ENCODE measurements around the gene COL6A6. TPM values are rescaled to one million over a fixed set of nuclear protein-coding genes. Genes with fewer than 3 reads are reported as not detected.

The COL6A6 gene, protein sequence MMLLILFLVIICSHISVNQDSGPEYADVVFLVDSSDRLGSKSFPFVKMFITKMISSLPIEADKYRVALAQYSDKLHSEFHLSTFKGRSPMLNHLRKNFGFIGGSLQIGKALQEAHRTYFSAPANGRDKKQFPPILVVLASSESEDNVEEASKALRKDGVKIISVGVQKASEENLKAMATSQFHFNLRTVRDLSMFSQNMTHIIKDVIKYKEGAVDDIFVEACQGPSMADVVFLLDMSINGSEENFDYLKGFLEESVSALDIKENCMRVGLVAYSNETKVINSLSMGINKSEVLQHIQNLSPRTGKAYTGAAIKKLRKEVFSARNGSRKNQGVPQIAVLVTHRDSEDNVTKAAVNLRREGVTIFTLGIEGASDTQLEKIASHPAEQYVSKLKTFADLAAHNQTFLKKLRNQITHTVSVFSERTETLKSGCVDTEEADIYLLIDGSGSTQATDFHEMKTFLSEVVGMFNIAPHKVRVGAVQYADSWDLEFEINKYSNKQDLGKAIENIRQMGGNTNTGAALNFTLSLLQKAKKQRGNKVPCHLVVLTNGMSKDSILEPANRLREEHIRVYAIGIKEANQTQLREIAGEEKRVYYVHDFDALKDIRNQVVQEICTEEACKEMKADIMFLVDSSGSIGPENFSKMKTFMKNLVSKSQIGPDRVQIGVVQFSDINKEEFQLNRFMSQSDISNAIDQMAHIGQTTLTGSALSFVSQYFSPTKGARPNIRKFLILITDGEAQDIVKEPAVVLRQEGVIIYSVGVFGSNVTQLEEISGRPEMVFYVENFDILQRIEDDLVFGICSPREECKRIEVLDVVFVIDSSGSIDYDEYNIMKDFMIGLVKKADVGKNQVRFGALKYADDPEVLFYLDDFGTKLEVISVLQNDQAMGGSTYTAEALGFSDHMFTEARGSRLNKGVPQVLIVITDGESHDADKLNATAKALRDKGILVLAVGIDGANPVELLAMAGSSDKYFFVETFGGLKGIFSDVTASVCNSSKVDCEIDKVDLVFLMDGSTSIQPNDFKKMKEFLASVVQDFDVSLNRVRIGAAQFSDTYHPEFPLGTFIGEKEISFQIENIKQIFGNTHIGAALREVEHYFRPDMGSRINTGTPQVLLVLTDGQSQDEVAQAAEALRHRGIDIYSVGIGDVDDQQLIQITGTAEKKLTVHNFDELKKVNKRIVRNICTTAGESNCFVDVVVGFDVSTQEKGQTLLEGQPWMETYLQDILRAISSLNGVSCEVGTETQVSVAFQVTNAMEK (N-terminal part only)
- polyA plus RNA-seq (2013, experiment 1 of 2; ENCODE audit: insufficient read length) = 0.22 TPM
- 0.48 TPM for polyA plus RNA-seq (2013, experiment 2 of 2; ENCODE audit: insufficient read length)

DNA sequence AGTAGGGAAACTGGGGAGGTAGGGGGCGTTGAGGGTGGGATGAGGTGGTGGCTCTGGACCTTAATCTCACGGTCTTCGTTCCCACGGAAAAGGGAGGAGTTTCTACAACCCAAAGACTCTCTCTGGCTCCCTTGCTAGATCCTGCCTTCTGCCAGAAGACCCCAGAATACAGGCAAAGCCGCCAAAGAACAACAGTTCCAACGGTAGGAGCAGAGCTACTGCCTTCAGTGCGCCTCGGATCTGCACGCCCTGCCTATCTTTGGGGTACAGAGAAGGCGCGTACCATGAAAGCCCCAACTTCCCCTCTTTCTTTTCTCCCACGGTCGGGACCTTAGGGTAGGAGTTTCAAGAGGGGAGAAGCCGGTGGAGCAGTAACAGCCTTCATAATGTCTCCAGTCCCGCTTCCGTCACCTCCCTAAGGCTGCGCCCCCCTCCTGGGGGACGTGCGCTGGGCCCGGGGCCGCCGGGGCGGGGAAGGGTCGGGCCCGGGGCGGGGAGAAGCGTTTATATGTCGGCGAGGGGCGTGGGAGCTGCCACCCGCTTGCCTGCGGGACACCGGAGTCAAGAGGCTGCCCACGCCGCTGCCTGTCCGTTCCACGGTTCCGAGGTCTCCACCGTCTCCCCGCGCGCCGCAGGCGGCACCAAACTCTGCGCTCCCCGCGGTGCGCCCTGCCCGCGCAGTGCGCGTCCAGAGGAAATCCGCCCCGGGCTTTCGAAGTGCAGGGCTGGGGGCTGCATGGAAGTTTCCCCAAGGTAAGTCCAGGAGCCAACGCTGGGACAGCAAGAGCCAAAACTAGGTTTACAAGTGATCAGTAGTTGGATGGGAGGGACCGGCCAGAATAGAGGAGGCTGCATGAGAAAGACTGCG lies at the start of gene COL6A6:
Gene COL6A6 (plus strand): TSS at position 533 of the 868 bp plus-strand sequence. CDS start 43,188 bp downstream, outside the sequence.
- DNase-seq = peak; percentile 4

DNA sequence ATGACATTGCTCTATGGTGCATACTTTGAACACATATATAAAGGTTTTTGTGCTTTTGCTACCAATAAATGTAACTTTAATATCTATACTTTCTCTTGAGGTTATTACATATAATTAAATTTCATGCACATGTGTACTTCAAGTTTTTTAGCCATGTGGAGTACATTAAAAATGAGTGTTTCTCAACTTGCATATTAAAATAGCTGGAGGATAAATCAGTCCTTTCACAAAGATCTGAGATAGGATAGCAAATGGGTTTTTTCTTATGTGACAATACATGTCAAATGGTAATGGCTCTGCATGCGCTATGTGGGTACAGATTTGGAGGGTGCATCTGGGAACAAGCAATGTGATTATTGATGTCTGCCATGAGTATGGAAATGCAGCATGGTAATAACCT lies 48.7 kb upstream of the COL6A6 start:
- DNase-seq = no peak

DNA sequence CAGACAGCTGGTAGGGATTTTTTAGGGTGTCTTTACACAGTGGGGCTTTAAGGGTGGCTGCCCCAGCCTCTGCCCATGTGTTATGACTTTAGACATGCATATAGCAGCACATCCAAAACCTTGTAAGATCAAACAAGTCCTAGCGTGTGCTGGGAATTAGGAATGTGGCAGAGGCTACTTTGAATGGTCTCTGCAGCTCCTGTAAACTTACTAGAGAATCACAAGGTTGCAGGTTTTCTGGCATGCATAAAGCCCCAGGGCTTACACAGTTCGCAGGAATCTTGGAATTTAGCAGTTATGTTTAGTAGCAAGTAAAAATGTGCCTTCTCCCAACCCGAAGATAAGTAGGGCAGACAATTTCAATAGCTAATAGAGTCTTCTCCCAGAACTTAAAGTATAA lies 46.9 kb upstream of the COL6A6 start:
- DNase-seq = no peak

DNA sequence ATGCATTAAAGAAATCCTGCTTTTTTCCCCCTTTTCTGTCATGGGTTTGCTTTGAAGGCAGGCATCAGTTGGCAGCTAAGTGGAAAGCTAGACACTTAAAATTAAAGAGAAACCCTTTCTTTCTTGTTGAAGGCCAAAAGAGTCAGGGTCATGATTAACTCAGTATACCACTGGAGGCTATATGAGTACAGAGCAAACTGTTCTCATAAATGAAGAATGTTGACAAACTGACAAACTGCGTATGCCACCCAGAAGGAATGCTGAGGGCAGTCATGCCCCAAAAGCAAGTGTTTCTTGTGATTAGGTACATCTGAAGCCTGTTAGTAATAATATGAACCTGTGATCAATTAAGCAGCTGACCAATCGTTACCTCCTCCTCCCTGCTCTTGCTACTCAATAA lies 43.6 kb upstream of the COL6A6 start:
- no peak for DNase-seq

DNA sequence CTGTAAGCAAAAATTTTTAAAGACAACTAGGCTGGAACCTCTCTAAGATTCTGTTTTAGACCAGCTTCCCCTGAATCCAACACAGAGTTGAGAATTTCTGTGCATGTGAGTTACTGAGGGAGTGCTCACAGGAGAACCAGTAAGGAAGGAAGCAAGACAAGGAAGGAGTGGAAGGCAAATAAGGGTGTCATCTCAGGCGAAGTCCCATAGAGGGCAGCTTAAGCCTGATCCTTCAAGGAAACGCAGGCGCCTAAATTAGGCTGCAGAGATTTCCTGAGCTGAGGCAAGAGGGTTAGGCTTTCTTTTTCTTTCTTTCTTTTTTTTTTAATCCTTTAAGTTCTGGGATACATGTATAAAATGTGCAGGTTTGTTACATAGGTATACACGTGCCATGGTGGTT lies 36.2 kb upstream of the COL6A6 start:
- peak; percentile 50 for DNase-seq

DNA sequence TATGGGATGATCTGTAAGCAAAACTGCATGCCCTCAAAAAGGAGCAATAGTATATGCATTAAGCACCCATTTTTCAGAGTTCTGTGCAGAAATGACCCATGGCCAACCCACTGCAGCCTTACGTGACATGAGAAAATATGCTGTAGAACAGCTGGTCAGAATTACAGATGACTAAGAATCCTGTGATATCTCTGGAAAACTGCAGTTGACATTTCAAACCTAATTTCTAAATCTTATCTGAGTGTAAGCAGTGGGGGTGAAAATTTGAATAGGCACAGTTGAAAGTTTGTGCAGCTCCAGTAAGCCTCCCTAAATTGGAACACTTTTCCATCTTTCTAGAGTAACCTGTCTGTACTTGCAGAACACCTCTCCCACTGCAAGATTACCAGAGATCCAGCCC lies 28.7 kb upstream of the COL6A6 start:
- no peak for DNase-seq

DNA sequence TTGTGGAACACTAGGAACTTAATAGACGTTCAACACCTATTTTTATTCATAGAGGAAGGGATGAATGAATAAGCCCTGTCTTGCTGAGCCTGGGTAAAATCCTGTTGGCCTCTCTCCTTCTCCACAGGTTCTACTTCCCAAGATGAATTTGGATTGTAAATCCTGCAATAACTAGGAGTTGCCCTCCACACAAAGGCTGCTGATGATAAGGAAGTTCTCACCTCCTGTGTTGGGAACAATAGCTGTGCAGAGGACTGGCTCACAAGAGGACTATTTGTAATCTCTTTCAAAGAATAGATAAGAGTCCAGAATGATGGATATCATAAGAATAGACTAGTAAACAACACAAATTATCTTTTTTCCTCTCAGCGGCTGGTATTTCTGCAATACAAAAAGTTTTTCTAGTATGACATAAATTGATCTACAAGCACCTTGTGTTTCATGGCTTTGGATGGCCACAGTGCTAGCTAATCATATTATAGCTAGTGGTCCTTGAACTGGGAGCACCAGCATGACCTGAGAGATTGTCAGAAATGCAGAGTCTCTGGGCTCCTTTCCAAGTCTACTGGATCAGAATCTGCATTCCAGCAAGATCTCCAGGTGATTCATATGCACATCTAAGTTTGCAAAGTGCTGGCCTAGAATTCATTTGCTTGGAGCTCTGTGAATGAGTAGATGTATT lies 28.1 kb upstream of the COL6A6 start:
- DNase-seq = no peak

DNA sequence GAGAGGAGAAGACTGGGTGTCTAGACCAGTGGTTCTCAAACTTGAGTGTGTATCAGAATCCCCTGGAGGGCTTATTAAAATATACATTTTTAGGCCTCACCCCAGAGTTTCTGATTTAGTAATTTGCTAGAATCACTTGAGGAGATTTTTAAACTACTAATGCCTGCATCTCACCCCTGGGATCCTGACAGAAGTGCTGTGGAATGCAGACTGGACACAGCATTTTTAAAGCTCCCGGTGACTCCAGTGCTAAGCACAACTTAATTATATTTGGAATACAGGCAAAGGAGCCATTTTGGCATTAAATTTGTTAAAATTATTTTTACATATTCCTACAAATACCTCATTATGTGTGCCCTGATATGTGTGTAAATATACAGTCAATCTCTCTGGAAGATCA lies 26.7 kb upstream of the COL6A6 start:
- peak; percentile 48 for DNase-seq

DNA sequence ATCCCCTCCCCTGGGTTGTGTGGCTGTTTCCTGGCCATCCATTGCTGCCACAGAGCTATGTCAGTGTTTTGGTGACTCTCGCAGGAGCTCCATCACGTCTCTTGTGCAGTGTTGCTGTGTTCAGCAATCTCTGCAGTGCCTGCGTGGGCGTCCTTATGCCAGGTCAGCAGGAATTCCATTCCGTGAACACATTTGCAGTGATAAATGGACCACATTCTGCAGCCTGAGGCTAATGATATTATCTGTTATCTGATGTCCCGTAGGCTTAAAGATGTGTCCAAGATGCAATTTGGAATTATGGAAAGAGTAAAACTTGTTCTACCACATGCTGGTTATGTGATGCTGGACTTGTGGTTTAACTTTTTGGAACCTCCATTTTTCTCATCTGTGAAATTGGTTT lies 25.5 kb upstream of the COL6A6 start:
- no peak for DNase-seq

DNA sequence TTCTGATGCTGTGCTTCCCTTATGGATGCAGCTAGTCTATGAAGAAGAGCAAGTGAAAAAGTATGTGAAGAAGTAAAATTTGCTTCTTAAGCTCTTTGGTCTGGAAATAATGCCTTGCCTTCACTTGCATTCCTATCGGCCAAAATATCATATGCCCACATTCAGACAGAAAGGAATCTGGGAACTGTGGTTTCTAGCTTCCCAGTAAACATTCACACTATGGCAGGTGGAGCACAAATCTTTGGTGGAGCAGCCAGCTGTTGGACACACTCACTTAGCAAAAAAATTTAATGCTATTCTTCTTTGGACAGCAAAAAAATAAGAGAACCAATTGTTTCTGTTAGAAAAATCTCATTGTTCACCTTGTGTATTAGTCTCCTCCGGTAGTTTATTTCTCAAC lies 12.3 kb upstream of the COL6A6 start:
- DNase-seq = no peak

DNA sequence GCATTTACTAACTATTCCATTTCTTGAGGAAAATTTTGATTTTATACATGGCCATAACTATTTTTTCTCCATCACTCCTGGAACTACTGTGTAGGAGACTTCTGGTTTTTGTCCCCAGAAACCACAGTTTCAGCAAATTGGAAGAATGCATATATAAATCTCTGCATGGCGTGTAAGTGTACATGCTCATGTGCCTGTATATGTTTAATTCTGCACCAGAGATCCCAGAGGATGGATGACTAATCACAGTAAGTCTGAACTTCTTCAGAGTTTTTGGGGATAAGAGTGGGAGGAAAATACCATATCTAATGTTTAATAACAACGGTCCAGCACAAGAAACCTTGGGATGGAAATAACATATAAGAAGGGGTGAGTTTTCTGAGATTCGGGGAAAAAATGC lies 10.9 kb upstream of the COL6A6 start:
- peak; percentile 8 for DNase-seq

DNA sequence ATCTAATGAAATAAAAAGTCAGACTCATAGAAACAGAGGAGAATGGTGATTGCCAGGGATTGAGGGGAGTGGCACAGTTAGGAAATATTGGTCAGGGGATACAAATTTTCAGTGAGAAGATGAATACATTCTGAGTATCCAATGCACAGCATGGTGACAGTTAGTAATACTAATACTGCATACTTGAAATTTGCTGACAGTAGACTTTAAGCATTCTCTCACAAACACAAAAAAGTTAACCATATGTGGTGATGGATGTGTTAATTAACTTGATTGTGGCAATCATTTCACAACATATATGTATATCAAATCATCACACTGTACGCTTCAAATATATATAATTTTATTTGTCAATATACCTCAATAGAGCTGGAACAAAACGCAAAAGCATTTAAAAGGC lies 9.2 kb upstream of the COL6A6 start:
- DNase-seq = no peak

DNA sequence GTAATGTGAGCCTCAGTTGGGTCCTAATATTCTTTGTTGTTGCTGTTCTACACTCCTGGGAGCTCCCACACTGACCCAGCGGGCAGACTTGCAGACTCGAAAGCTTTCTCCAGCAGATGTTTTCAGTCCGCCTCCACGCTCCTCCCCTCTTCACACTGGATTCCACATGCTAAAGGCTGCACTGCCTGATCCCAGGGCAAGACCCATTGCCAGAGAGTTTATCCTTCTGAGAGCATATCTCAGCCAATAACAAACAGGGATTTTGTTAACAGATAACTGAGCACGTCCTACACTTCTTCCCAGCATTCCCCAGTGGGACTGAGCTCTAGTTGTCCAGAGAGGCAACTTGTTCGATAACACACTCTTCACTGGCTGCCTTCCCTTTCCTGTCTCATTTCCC lies 8.0 kb upstream of the COL6A6 start:
- DNase-seq = no peak

DNA sequence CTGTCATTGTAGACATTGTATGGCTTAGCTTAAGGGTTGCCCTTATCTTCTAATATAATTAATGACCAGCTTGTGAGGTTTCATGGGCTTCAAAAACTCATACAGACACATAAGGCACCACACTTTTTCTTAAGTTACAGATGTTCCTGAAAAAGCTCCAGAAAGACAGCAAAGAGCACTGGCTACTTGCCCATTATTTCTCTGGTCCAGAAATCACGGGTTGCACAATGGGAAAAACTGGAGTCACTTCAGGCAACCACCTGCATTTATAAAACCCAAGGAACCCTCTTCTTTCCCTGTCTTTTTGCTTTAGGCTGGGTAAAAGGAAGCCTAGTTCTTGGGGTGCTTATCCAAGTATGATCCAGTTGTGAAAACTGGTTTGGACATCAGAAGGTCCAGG lies 2.3 kb upstream of the COL6A6 start:
- no peak for DNase-seq

DNA sequence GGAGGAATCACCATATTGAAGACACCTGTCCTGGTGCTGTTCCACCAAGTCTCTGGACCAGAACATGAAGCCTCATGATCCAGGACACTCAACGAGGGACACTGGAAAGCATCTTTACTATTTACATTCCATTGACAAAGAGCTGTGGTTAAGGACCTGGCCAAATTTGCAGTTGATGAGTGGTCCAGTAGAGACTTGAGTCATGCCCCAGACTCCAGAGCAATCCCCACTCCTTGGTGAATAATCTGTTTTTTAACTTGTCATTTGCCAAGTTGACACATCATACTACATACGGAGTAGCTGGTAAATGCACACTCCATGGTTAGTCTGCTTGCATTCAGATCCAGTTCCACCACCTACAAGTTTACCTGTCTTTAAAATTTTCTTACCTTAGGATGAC lies 1.2 kb upstream of the COL6A6 start:
- peak; percentile 12 for DNase-seq

DNA sequence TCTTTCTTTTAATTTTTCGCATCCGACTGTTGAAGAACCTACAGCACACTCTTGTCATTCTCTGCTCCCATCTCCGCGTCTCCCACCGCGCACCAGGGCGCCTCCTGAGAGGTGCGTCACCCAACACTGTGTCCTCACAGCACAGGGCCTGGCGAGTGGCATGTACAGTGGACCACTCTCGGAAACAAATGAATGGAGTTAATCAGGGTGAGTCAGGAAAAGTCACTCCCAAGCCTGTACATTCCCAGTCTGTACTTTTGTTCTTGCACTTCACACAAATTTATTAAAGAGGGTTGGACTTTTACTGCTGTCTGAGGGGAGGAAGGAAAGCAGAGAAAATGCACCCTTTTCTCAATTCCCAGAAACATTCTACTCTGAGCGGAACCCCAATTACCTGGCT lies 625 bp downstream of the COL6A6 start:
- DNase-seq = peak; percentile 28

DNA sequence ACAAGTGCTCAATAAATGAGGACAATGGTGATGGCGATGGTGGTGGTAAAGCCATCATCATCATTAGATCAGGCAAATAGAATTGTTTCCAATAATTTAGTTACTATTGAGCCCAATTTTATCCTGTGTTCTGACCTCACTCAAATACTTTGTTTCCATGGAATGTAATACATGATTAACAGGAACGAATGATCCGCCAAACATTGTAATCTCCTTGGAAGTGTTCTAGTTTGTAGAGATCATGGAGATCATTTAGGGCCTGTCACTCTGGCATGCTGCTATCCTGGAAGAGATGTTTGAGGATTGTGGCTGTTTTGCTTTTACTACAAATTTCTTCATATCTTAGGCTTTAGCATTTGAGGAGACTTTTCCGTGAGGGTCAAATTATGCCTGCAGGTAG lies 2.8 kb downstream of the COL6A6 start:
- no peak for DNase-seq

DNA sequence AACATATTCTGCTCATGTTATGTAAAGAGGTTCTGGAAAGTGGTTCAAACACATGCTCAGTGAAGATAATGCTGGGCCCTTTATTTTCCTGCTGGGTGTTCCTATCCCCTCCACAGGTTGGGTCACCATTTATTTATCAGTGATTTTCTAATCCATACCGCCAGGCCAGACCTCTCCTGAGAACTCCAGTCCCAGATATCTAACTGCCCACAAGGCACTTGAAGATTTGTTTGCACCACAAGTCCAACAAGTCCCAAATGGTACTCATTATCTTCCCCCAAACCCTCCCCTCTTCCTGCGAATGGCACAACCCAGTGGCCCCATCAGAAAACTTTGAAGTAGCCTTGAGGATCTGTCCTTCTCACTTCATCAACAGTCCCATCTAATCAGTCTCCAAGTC lies 5.4 kb downstream of the COL6A6 start:
- DNase-seq = no peak

DNA sequence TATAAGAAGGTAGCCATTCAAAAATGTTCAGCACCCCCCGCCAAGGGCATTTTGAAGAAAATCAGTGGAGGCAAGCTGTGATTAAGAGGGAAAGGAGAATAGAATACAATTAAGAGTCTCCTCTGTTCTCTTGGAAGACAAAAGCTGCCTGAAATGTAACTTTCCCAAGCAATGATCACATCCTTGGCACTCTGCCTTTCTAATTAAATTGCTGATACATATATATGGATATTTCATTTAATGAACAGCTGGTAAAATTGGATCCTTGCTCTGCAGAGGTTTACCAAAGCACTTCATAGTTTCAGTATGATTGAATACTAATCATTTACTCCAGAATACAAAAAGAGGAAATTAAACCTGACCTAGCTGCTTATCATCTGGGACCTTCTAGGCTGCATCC lies 10.4 kb downstream of the COL6A6 start:
- DNase-seq = no peak

DNA sequence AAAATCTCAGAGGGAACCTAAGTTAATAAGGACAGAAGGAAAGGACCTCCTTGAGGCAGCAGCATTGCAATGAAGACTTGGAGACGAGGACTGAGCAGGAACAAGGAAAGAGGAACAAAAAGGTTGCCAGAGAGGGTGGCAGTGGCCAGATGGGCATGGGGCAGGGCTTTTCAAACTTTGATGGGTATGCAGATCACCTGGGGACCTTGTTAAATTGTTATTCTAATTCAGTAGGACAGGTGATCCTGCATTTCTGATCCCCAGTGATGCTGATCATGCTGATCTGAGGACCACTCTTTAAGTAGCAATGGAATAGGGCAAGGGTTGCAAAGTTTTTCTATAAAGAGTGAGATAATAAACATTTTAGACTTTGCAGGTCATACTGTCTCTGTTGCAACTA lies 11.1 kb downstream of the COL6A6 start:
- no peak for DNase-seq
